Measurements from ENCODE around the gene SARDH. TPM values are rescaled to one million over a fixed set of nuclear protein-coding genes. Genes with fewer than 3 reads are reported as not detected.

The SARDH gene
- total RNA-seq, 1 donor from 2014 or later = 0.56 TPM

DNA sequence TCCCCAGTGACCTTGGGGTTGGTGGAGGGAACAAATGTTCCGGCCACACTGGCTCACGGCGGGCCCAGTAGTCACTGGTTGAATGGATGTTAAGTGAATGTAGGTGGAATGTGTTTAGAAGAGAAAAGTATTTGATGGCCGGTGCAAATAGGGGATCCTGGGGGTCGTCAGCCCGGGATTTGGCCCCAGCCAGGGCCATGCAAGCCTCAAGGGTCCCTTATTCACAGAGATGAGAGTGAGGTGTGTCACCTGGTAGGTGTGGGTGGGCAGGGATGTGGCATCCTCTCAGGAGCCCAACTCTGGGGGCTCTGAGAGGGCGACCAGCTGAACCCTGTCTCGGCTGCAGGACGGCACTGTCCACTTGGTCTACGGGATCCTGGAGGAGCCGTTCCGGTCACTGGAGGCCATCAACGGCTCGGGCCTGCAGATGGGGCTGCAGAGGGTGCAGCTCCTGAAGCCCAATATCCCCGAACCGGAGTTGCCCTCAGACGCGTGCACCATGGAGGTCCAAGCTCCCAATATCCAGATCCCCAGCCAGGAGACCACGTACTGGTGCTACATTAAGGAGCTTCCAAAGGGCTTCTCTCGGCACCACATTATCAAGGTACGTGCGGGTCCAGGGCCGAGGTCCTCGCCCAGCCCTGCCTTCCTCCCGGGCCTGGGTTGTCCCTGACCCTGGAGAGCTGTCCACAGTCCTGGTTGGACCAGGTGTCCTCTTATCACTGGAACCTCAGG lies 96.1 kb downstream of the SARDH start:
- no peak for DNase-seq (ENCODE audit: extremely low spot score, unreplicated experiment)
- H3K36me3 Mint-ChIP-seq (ENCODE audit: unreplicated experiment) = no peaks in the 10 kb centered on the region
- H3K9me3 Mint-ChIP-seq (ENCODE audit: unreplicated experiment) = no peaks in the 10 kb centered on the region
- H3K27me3 Mint-ChIP-seq (ENCODE audit: unreplicated experiment) = peaks cover 54% of the 10 kb centered on the region
- H3K27ac Mint-ChIP-seq (ENCODE audit: unreplicated experiment) = no peak overlapping the region
- no peak overlapping the region for H3K4me3 Mint-ChIP-seq (ENCODE audit: unreplicated experiment)
- TF ChIP-seq, protein P1, sequence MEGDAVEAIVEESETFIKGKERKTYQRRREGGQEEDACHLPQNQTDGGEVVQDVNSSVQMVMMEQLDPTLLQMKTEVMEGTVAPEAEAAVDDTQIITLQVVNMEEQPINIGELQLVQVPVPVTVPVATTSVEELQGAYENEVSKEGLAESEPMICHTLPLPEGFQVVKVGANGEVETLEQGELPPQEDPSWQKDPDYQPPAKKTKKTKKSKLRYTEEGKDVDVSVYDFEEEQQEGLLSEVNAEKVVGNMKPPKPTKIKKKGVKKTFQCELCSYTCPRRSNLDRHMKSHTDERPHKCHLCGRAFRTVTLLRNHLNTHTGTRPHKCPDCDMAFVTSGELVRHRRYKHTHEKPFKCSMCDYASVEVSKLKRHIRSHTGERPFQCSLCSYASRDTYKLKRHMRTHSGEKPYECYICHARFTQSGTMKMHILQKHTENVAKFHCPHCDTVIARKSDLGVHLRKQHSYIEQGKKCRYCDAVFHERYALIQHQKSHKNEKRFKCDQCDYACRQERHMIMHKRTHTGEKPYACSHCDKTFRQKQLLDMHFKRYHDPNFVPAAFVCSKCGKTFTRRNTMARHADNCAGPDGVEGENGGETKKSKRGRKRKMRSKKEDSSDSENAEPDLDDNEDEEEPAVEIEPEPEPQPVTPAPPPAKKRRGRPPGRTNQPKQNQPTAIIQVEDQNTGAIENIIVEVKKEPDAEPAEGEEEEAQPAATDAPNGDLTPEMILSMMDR (IDR thresholded peaks at IDR 0.05) = no peak
- H3K4me1 Mint-ChIP-seq (ENCODE audit: unreplicated experiment) = no peaks in the 10 kb centered on the region

DNA sequence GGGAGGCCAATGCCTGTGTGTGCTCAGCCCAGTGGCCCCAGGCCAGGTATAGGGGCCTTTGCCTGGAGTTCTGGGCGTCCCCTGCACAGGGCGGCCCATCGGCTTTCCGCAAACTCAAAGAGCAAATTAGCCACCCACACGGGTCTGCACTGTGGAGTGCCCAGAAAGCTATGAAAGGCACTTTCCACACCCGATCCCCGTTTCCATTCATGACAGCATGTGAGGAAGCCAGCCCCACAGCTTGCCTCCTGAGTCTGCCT lies 96.8 kb downstream of the SARDH start:
- Mint-ChIP-seq H3K9me3 (ENCODE audit: unreplicated experiment) (no peaks in the 10 kb centered on the region), H3K36me3 (ENCODE audit: unreplicated experiment) (no peaks in the 10 kb centered on the region), H3K27me3 (ENCODE audit: unreplicated experiment) (peaks cover 59% of the 10 kb centered on the region), H3K27ac (ENCODE audit: unreplicated experiment) (no peak overlapping the region), H3K4me1 (ENCODE audit: unreplicated experiment) (no peaks in the 10 kb centered on the region), H3K4me3 (ENCODE audit: unreplicated experiment) (no peak overlapping the region)
- TF ChIP-seq, protein P1 (IDR thresholded peaks at IDR 0.05) = no peak
- no peak for DNase-seq (ENCODE audit: extremely low spot score, unreplicated experiment)

DNA sequence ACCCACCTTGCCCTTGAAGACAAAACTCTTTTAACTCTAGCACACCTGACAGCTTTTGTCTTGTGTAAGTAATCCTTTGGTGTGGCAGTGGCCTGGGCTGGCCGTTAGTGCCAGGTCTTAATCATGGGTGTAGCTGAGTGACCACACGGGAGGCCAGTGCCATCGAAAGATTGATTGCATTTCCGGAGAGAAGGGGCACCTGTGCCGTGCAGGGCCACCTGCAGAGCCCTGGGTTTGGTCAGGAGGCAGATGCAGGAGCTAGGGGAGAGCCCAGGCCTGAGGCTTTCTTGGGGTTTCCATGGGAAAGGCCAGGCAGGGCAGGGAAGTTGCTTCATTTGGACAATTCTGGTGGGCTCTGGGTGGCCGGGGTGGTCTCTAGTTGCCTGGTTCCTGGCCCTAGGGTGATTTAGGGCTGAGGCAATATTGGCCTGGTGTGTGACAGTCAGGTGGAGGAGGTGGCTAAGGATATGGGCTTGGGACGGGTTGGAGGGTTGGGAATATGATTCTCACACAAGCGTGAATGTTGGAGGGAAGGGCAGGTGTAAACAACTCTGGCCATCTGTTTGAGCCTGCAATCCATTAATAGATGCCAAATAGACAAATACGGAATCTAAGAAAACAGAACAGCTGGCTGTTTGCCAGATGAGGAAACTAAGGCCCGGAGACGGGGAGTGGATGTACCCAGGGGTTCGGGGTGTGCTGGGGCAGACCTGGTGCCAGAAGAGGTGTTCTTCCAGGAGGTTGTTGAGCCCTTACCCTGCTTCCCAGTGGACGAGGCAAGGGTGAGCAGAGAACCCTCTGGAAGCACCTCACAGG lies 97.4 kb downstream of the SARDH start:
- H3K27ac Mint-ChIP-seq (ENCODE audit: unreplicated experiment) = no peak overlapping the region
- H3K36me3 Mint-ChIP-seq (ENCODE audit: unreplicated experiment) = no peaks in the 10 kb centered on the region
- DNase-seq (ENCODE audit: extremely low spot score, unreplicated experiment) = no peak
- H3K27me3 Mint-ChIP-seq (ENCODE audit: unreplicated experiment) = peaks cover 57% of the 10 kb centered on the region
- TF ChIP-seq, protein P1 (IDR thresholded peaks at IDR 0.05) = no peak
- no peak overlapping the region for H3K4me3 Mint-ChIP-seq (ENCODE audit: unreplicated experiment)
- H3K9me3 Mint-ChIP-seq (ENCODE audit: unreplicated experiment) = no peaks in the 10 kb centered on the region
- H3K4me1 Mint-ChIP-seq (ENCODE audit: unreplicated experiment) = no peaks in the 10 kb centered on the region

DNA sequence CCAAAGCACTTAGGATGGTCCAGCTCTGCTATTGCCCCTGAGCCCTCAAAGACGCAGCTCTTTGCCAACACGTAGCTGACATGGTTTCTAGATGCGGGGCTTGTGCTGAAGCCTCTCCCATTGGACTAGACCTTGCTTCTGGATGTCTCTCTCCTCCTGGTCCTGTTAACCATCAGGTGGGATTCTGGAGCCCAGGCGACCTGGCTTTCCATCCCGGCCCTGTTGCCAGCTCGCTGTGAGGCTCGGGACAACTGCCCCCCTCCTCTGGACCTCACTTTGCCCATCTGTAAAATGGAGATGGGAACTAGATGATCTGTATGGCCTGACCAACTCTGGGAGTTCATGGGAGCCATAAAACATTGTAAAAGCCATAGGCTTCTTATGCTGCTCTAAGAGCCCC lies 98.0 kb downstream of the SARDH start:
- Mint-ChIP-seq H3K36me3 (ENCODE audit: unreplicated experiment) (no peaks in the 10 kb centered on the region), H3K9me3 (ENCODE audit: unreplicated experiment) (no peaks in the 10 kb centered on the region), H3K4me1 (ENCODE audit: unreplicated experiment) (no peaks in the 10 kb centered on the region), H3K4me3 (ENCODE audit: unreplicated experiment) (no peak overlapping the region), H3K27ac (ENCODE audit: unreplicated experiment) (no peak overlapping the region), H3K27me3 (ENCODE audit: unreplicated experiment) (peaks cover 57% of the 10 kb centered on the region)
- TF ChIP-seq, protein P1 (IDR thresholded peaks at IDR 0.05) = no peak
- DNase-seq (ENCODE audit: extremely low spot score, unreplicated experiment) = no peak

DNA sequence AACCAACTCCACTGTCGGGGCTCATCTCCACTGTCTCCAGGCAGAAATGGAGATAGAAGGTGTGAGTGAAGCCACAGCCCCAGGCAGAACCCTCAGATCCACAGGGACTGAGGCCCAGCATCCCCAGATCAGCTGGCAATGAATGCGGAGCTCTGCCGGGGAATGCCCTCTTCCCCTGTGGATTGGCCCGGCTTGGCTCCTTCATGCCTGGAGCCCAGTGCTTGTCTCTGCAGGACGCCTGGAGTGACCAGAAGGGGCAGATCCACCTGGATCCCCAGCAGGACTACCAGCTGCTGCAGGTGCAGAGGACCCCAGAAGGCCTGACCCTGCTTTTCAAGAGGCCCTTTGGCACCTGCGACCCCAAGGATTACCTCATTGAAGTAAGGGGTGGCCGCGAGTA lies 98.5 kb downstream of the SARDH start:
- no peaks in the 10 kb centered on the region for H3K4me1 Mint-ChIP-seq (ENCODE audit: unreplicated experiment)
- no peaks in the 10 kb centered on the region for H3K9me3 Mint-ChIP-seq (ENCODE audit: unreplicated experiment)
- H3K36me3 Mint-ChIP-seq (ENCODE audit: unreplicated experiment) = no peaks in the 10 kb centered on the region
- DNase-seq (ENCODE audit: extremely low spot score, unreplicated experiment) = no peak
- no peak overlapping the region for H3K4me3 Mint-ChIP-seq (ENCODE audit: unreplicated experiment)
- H3K27ac Mint-ChIP-seq (ENCODE audit: unreplicated experiment) = no peak overlapping the region
- H3K27me3 Mint-ChIP-seq (ENCODE audit: unreplicated experiment) = peaks cover 57% of the 10 kb centered on the region
- TF ChIP-seq, protein P1 (IDR thresholded peaks at IDR 0.05) = no peak
